ENCODE measurements around the gene ANLN. TPM values are rescaled to one million over a fixed set of nuclear protein-coding genes. Genes with fewer than 3 reads are reported as not detected.

Gene ANLN
- total and polyA plus RNA-seq, 2 donors (not counting 3 experiments of a cell fraction or from before 2014, with no cell fraction given): 28.5 to 119 TPM

- Histone ChIP-seq H3K9ac (replicated peaks; ENCODE audit: extremely low read depth, insufficient read depth, low read length) (no peak overlapping the region), H3K9me1 (replicated peaks; ENCODE audit: control insufficient read depth, extremely low read depth, insufficient read depth, low read length) (no peaks in the 10 kb centered on the region), H3K4me1 (ENCODE audit: control insufficient read depth, extremely low read depth, insufficient read depth, low read length) (no peaks in the 10 kb centered on the region), H3K4me3 (replicated peaks in 1 of 3; ENCODE audit: insufficient read depth in 1 of 3, low read depth in 1 of 3, low read length in 3 of 3) (no peak overlapping the region), H3K9me3 (replicated peaks; ENCODE audit: control insufficient read depth, insufficient read depth, low read length) (no peaks in the 10 kb centered on the region), H2AFZ (ENCODE audit: low read depth, low read length) (no peak overlapping the region), H3K4me2 (ENCODE audit: insufficient read depth, low read length) (no peak overlapping the region), H3K27ac (ENCODE audit: insufficient read depth, low read depth, low read length) (no peak overlapping the region), H3K27me3 (ENCODE audit: control insufficient read depth in 2 of 2, insufficient read depth in 2 of 2, low read length in 2 of 2) (no peaks in the 10 kb centered on the region), H3K79me2 (ENCODE audit: control insufficient read depth, insufficient read depth, low read length) (peaks cover 32% of the 10 kb centered on the region), H4K20me1 (replicated peaks; ENCODE audit: control insufficient read depth, extremely low read depth, insufficient read depth, low read length) (no peaks in the 10 kb centered on the region), H3K36me3 (ENCODE audit: control insufficient read depth in 2 of 2, extremely low read depth in 1 of 2, insufficient read depth in 2 of 2, low read length in 2 of 2) (peaks cover 0 to 17% of the 10 kb centered on the region in 2 experiments)
- TF ChIP-seq EZH2 (IDR thresholded peaks at IDR 0.05; ENCODE audit: borderline replicate concordance, low read depth, low read length, severe bottlenecking) (no peak), POLR2A (IDR thresholded peaks at IDR 0.05; ENCODE audit: low read depth, low read length) (no peak), POLR2AphosphoS5 (IDR thresholded peaks at IDR 0.05; ENCODE audit: insufficient read depth, low read depth, low read length) (no peak), CTCF (IDR thresholded peaks at IDR 0.05; ENCODE audit: extremely low read depth in 1 of 2, insufficient read depth in 1 of 2, low read depth in 1 of 2, low read length in 2 of 2) (no peak), MYC (IDR thresholded peaks at IDR 0.05; ENCODE audit: low read depth, low read length) (no peak), MAX (IDR thresholded peaks at IDR 0.05; ENCODE audit: insufficient read depth, insufficient read length) (no peak), FOS (IDR thresholded peaks at IDR 0.05; ENCODE audit: borderline replicate concordance, insufficient read depth, low read length) (no peak), GATA2 (IDR thresholded peaks at IDR 0.05; ENCODE audit: insufficient read depth, insufficient read length, low read depth, low read length) (no peak), JUN (IDR thresholded peaks at IDR 0.05; ENCODE audit: borderline replicate concordance, insufficient read depth, insufficient read length, low read depth) (no peak)
- intact Hi-C loops (cut with micrococcal nuclease) (loop anchor here (5.0 kb wide), 1 partner anchor 743 kb away; no protein-coding TSS in a partner anchor), dilution Hi-C loops (cut with MboI; ENCODE audit: extremely low pct_ligation_motif_present, low sequenced_read_pairs) (no loop called here)
- no TSS peak for BruUV-seq (replicated peaks)
- DNase-seq (ENCODE audit: low read depth, low spot score) (no peak), FAIRE-seq (no peak)
- ChIA-PET CTCF (interaction anchor here (0.9 to 3.2 kb wide), 3 partner anchors 13 to 743 kb away, joined by 3 to 38 read pairs (median 28); no protein-coding TSS in a partner anchor), POLR2A (no interaction called here)
Observed at GRCh38 chr7:36439624-36440023, 50.0 kb downstream of the ANLN start.

Data from endothelial cell of umbilical vein (primary cell).